ENCODE results near the gene MAP4K4. TPM values are rescaled to one million over a fixed set of nuclear protein-coding genes. Genes with fewer than 3 reads are reported as not detected.

Gene MAP4K4
- polyA plus RNA-seq, 1 donor (not counting 4 experiments of a cell fraction or from before 2014, with no cell fraction given), result 84.1 TPM

GRCh38 chr2:101873543-101873942, 176.0 kb downstream of the MAP4K4 start:
- FAIRE-seq (no peak), DNase-seq (ENCODE audit: low read depth, low spot score) (no peak)
- H3K27me3 ChIP-seq (ENCODE audit: control insufficient read depth, extremely low read depth, insufficient read depth, low read length), result no peaks in the 10 kb centered on the region
- H3K9ac ChIP-seq (ENCODE audit: control insufficient read depth, extremely low read depth, insufficient read depth, low read length), result no peak overlapping the region
- dilution Hi-C loops (cut with MboI; ENCODE audit: extremely low pct_ligation_motif_present, low sequenced_read_pairs), result no loop called here
- H3K79me2 ChIP-seq (ENCODE audit: control insufficient read depth, insufficient read depth, low read length), result no peaks in the 10 kb centered on the region
- no peak overlapping the region for H3K4me2 ChIP-seq (ENCODE audit: control insufficient read depth, extremely low read depth, insufficient read depth, low read depth, low read length)
- no peaks in the 10 kb centered on the region for H3K9me1 ChIP-seq (ENCODE audit: control insufficient read depth, extremely low read depth, insufficient read depth, low read length)
- no peak overlapping the region for H3K27ac ChIP-seq (ENCODE audit: control insufficient read depth, insufficient read depth, low read length)
- H2AFZ ChIP-seq (ENCODE audit: control insufficient read depth, low read length), result no peak overlapping the region
- peaks cover 3% of the 10 kb centered on the region for H3K4me1 ChIP-seq (ENCODE audit: control insufficient read depth, extremely low read depth, insufficient read depth, low read length)
- no peak overlapping the region for H3K4me3 ChIP-seq (ENCODE audit: control insufficient read depth in 2 of 3, extremely low read depth in 1 of 3, insufficient read depth in 2 of 3, low read depth in 1 of 3, low read length in 3 of 3)
- no peaks in the 10 kb centered on the region for H3K9me3 ChIP-seq (ENCODE audit: control insufficient read depth, low read depth, low read length)
- no peak for TF ChIP-seq EZH2 (IDR thresholded peaks at IDR 0.05; ENCODE audit: low read length)
- TF ChIP-seq, protein P1, sequence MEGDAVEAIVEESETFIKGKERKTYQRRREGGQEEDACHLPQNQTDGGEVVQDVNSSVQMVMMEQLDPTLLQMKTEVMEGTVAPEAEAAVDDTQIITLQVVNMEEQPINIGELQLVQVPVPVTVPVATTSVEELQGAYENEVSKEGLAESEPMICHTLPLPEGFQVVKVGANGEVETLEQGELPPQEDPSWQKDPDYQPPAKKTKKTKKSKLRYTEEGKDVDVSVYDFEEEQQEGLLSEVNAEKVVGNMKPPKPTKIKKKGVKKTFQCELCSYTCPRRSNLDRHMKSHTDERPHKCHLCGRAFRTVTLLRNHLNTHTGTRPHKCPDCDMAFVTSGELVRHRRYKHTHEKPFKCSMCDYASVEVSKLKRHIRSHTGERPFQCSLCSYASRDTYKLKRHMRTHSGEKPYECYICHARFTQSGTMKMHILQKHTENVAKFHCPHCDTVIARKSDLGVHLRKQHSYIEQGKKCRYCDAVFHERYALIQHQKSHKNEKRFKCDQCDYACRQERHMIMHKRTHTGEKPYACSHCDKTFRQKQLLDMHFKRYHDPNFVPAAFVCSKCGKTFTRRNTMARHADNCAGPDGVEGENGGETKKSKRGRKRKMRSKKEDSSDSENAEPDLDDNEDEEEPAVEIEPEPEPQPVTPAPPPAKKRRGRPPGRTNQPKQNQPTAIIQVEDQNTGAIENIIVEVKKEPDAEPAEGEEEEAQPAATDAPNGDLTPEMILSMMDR (optimal IDR thresholded peaks at IDR 0.05 in 1 of 3, IDR thresholded peaks at IDR 0.05 in 1 of 3, conservative IDR thresholded peaks at IDR 0.05 in 1 of 3; ENCODE audit: extremely low read depth in 1 of 3, insufficient read depth in 2 of 3, low read length in 3 of 3), result no peak
- no peaks in the 10 kb centered on the region for H4K20me1 ChIP-seq (ENCODE audit: control insufficient read depth, extremely low read depth, insufficient read depth, low read length)
- H3K36me3 ChIP-seq (ENCODE audit: control insufficient read depth in 2 of 2, extremely low read depth in 1 of 2, insufficient read depth in 2 of 2, low read length in 2 of 2), result peaks cover 34 to 60% of the 10 kb centered on the region in 2 experiments

DNA sequence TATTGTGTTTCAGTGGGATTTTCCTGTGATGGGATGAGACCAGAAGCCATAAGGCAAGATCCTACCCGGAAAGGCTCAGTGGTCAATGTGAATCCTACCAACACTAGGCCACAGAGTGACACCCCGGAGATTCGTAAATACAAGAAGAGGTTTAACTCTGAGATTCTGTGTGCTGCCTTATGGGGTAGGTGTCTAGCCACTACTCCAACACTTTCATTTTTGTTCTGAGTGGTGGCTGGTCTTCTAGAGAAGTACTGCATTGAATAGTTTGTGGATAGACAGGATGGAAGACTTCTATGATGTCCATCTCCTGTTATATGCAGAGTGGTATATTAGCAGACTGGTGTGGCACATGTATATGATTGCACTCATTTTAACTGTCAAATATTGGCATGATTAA, 176.6 kb downstream of the MAP4K4 start:
- TF ChIP-seq, protein P1 (optimal IDR thresholded peaks at IDR 0.05 in 1 of 3, IDR thresholded peaks at IDR 0.05 in 1 of 3, conservative IDR thresholded peaks at IDR 0.05 in 1 of 3; ENCODE audit: extremely low read depth in 1 of 3, insufficient read depth in 2 of 3, low read length in 3 of 3), result no peak
- TF ChIP-seq EZH2 (IDR thresholded peaks at IDR 0.05; ENCODE audit: low read length), result no peak
- Histone ChIP-seq H3K27ac (ENCODE audit: control insufficient read depth, insufficient read depth, low read length) (no peak overlapping the region), H3K79me2 (ENCODE audit: control insufficient read depth, insufficient read depth, low read length) (no peaks in the 10 kb centered on the region), H3K36me3 (ENCODE audit: control insufficient read depth in 2 of 2, extremely low read depth in 1 of 2, insufficient read depth in 2 of 2, low read length in 2 of 2) (peaks cover 36 to 60% of the 10 kb centered on the region in 2 experiments), H4K20me1 (ENCODE audit: control insufficient read depth, extremely low read depth, insufficient read depth, low read length) (no peaks in the 10 kb centered on the region), H3K9ac (ENCODE audit: control insufficient read depth, extremely low read depth, insufficient read depth, low read length) (no peak overlapping the region), H3K4me1 (ENCODE audit: control insufficient read depth, extremely low read depth, insufficient read depth, low read length) (peaks cover 3% of the 10 kb centered on the region), H2AFZ (ENCODE audit: control insufficient read depth, low read length) (no peak overlapping the region), H3K4me3 (ENCODE audit: control insufficient read depth in 2 of 3, extremely low read depth in 1 of 3, insufficient read depth in 2 of 3, low read depth in 1 of 3, low read length in 3 of 3) (no peak overlapping the region), H3K9me1 (ENCODE audit: control insufficient read depth, extremely low read depth, insufficient read depth, low read length) (no peaks in the 10 kb centered on the region), H3K4me2 (ENCODE audit: control insufficient read depth, extremely low read depth, insufficient read depth, low read depth, low read length) (no peak overlapping the region), H3K27me3 (ENCODE audit: control insufficient read depth, extremely low read depth, insufficient read depth, low read length) (no peaks in the 10 kb centered on the region), H3K9me3 (ENCODE audit: control insufficient read depth, low read depth, low read length) (no peaks in the 10 kb centered on the region)
- DNase-seq (ENCODE audit: low read depth, low spot score) (no peak), FAIRE-seq (no peak)
- dilution Hi-C loops (cut with MboI; ENCODE audit: extremely low pct_ligation_motif_present, low sequenced_read_pairs), result no loop called here
